DOHH2 (cell line): ENCODE data around the gene TCF12.

Experiments used
- H3F3A ChIP-seq: fragments of 200-600 bp; sonication (generic), shearing (Covaris generic); 2 replicates; pipeline ENCODE4 v1.6.0; 2016; ENCODE audit warnings: antibody characterized with exemption, mild to moderate bottlenecking; ENCODE audit not compliant: control insufficient read depth, insufficient read depth
- H3K27ac ChIP-seq: fragments of 200-600 bp; sonication (generic); 2 replicates; pipeline ENCODE4 v1.5.1; 2014; ENCODE audit warnings: low read depth, mild to moderate bottlenecking, low read length, moderate library complexity
- H3K27me3 ChIP-seq: fragments of 200-600 bp; sonication (generic); 2 replicates; pipeline ENCODE4 v1.6.1; 2014; ENCODE audit warnings: mild to moderate bottlenecking, low read length, mixed read lengths; ENCODE audit not compliant: control insufficient read depth
- H3K36me3 ChIP-seq: fragments of 200-600 bp; sonication (generic); 2 replicates; pipeline ENCODE4 v1.6.1; 2014; ENCODE audit warnings: mild to moderate bottlenecking, low read length, moderate library complexity, mixed read lengths; ENCODE audit not compliant: control insufficient read depth
- H3K4me1 ChIP-seq: fragments of 200-600 bp; sonication (generic); 2 replicates; pipeline ENCODE4 v1.6.1; 2014; ENCODE audit warnings: mild to moderate bottlenecking, low read length, mixed read lengths; ENCODE audit not compliant: control insufficient read depth
- H3K4me2 ChIP-seq: fragments of 200-600 bp; sonication (generic); 2 replicates; pipeline ENCODE4 v1.6.0; 2014; ENCODE audit warnings: mild to moderate bottlenecking, low read length, moderate library complexity
- H3K4me3 ChIP-seq: fragments of 200-600 bp; sonication (generic); 2 replicates; pipeline ENCODE4 v1.5.1; 2014; ENCODE audit warnings: mild to moderate bottlenecking, low read length, mixed read lengths
- H3K79me2 ChIP-seq: fragments of 200-600 bp; sonication (generic); 2 replicates; pipeline ENCODE4 v1.6.1; 2014; ENCODE audit warnings: mild to moderate bottlenecking, low read length, mixed read lengths; ENCODE audit not compliant: control insufficient read depth
- H3K9me2 ChIP-seq: fragments of 200-600 bp; sonication (generic); replicated peaks from 2 replicates; pipeline ENCODE4 v1.6.1; 2014; ENCODE audit warnings: mild to moderate bottlenecking, low read length, mixed read lengths; ENCODE audit not compliant: control insufficient read depth
- H3K9me3 ChIP-seq: fragments of 200-600 bp; sonication (generic); 2 replicates; pipeline ENCODE4 v1.6.1; 2014; ENCODE audit warnings: antibody characterized with exemption, low read length, mixed read lengths; ENCODE audit not compliant: control insufficient read depth, insufficient read depth
- H4K20me1 ChIP-seq: fragments of 200-600 bp; sonication (generic); 2 replicates; pipeline ENCODE4 v1.6.0; 2014; ENCODE audit warnings: low read depth, mild to moderate bottlenecking, antibody characterized with exemption, low read length, moderate library complexity; ENCODE audit not compliant: control insufficient read depth, insufficient read depth
- EZH2phosphoT487 ChIP-seq: fragments of 200-600 bp; sonication (generic); IDR thresholded peaks from 2 replicates; pipeline ENCODE4 v1.6.1; 2017; ENCODE audit warnings: borderline replicate concordance, mild to moderate bottlenecking, antibody characterized with exemption, low read length, moderate library complexity, mixed read lengths
- TF ChIP-seq, protein P1 (sequence below): fragments of 200-600 bp; sonication (generic); IDR thresholded peaks from one replicate; pipeline ENCODE4 v1.5.1; 2014; ENCODE audit warnings: antibody characterized with exemption, mild to moderate bottlenecking, low read depth, low read length; ENCODE audit not compliant: poor library complexity, severe bottlenecking

The TCF12 gene

DNA sequence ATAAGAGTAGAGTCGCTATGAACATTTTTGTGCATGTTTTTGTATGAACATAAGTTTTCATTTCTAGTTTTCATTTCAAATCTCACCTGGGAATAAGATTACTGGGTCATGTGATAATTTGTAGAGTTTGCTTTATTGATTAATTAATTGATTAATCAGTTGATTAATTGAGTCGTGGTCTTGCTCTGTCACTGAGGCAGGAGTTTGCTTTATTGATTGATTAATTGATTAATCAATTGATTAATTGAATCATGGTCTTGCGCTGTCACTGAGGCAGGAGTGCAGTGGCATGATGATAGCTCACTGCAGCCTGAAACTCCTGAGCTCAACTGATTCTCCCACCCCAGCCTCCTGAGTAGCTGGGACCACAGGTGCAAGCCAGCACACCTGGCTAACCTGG lies 111.6 kb downstream of the TCF12 start:
- peaks cover 85% of the 10 kb centered on the region for H3K79me2 ChIP-seq
- no peaks in the 10 kb centered on the region for H3K27me3 ChIP-seq
- no peaks in the 10 kb centered on the region for H3K9me2 ChIP-seq
- H3K4me3 ChIP-seq: no peak overlapping the region
- peaks cover 6% of the 10 kb centered on the region; the same call in 1 of the 2 replicates for H3F3A ChIP-seq
- no peak overlapping the region for H3K4me2 ChIP-seq
- H4K20me1 ChIP-seq: 0 out of 2 replicates have a peak, but pooled peaks cover 4% of the 10 kb centered on the region
- no peaks in the 10 kb centered on the region for H3K4me1 ChIP-seq
- H3K9me3 ChIP-seq: no peaks in the 10 kb centered on the region
- no peak overlapping the region for H3K27ac ChIP-seq
- H3K36me3 ChIP-seq: no peaks in the 10 kb centered on the region
- TF ChIP-seq EZH2phosphoT487: no peak
- TF ChIP-seq, protein P1, sequence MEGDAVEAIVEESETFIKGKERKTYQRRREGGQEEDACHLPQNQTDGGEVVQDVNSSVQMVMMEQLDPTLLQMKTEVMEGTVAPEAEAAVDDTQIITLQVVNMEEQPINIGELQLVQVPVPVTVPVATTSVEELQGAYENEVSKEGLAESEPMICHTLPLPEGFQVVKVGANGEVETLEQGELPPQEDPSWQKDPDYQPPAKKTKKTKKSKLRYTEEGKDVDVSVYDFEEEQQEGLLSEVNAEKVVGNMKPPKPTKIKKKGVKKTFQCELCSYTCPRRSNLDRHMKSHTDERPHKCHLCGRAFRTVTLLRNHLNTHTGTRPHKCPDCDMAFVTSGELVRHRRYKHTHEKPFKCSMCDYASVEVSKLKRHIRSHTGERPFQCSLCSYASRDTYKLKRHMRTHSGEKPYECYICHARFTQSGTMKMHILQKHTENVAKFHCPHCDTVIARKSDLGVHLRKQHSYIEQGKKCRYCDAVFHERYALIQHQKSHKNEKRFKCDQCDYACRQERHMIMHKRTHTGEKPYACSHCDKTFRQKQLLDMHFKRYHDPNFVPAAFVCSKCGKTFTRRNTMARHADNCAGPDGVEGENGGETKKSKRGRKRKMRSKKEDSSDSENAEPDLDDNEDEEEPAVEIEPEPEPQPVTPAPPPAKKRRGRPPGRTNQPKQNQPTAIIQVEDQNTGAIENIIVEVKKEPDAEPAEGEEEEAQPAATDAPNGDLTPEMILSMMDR: no peak

DNA sequence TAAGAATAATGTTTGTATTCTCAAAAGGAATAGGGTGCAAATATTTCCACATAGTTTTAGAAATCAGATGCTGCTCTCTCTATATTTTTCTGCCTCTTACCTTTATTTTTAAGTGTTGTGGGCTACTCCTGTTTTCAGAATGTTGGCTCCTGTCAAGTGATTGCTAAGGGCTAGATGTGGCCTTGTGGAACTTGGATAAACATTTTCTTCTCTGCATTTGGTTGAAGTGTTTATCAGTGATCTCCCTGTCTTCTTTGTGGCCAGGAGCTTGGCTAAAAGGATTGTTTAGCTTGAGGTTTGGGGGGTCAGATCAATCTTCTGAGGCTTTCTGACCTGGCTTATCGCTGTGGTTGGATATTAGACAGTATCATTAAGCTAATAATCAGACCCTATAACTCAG lies 112.6 kb downstream of the TCF12 start:
- Histone ChIP-seq H4K20me1 (0 out of 2 replicates have a peak, but pooled peaks cover 4% of the 10 kb centered on the region), H3K9me2 (no peaks in the 10 kb centered on the region), H3K36me3 (no peaks in the 10 kb centered on the region), H3K4me2 (no peak overlapping the region), H3K27me3 (no peaks in the 10 kb centered on the region), H3K79me2 (peaks cover 85% of the 10 kb centered on the region), H3F3A (peaks cover under 1% of the 10 kb centered on the region; the same call in 1 of the 2 replicates), H3K4me3 (no peak overlapping the region), H3K4me1 (peaks cover 10% of the 10 kb centered on the region), H3K27ac (no peak overlapping the region), H3K9me3 (no peaks in the 10 kb centered on the region)
- TF ChIP-seq, protein P1: no peak
- no peak for TF ChIP-seq EZH2phosphoT487

DNA sequence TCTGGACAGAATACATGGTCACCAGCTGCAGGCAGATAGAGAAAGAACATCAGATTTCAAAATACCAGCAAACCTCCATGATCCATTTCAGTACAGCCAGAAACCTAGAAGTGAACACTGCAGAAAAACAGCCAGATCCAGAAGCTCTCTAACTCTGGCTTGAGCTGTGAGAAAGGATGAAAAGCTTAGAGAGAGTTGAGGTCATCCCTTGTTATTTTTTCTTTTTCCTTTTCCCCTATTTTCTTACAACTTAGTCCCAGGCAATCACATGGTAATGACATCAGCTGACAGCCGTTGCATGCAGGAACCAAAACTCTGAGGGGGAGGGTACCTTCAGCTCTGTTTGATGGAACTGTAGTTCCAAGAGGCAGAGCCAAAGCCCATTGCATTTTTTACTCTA lies 113.2 kb downstream of the TCF12 start:
- H4K20me1 ChIP-seq: 0 out of 2 replicates have a peak, but pooled peaks cover 4% of the 10 kb centered on the region
- H3K4me2 ChIP-seq: no peak overlapping the region
- H3K79me2 ChIP-seq: peaks cover 85% of the 10 kb centered on the region
- H3K4me1 ChIP-seq: peaks cover 15% of the 10 kb centered on the region
- no peak overlapping the region for H3K4me3 ChIP-seq
- H3F3A ChIP-seq: no peaks in the 10 kb centered on the region; the same call in 1 of the 2 replicates
- TF ChIP-seq EZH2phosphoT487: no peak
- TF ChIP-seq, protein P1: no peak
- H3K36me3 ChIP-seq: no peaks in the 10 kb centered on the region
- no peaks in the 10 kb centered on the region for H3K9me2 ChIP-seq
- H3K27me3 ChIP-seq: no peaks in the 10 kb centered on the region
- no peaks in the 10 kb centered on the region for H3K9me3 ChIP-seq
- H3K27ac ChIP-seq: no peak overlapping the region
